SK-MEL-5 (cell line): ENCODE measurements around the gene SLC35G6. TPM values are rescaled to one million over a fixed set of nuclear protein-coding genes. Genes with fewer than 3 reads are reported as not detected.

Source experiments
- DNase-seq: peaks from one replicate; pipeline ENCODE4 v3.0.0-alpha.2; 2016; ENCODE audit warnings: low read depth, low spot score
- in situ Hi-C: cut with HindIII; loops from 2 replicates; pipeline ENCODE4 v1.10.0; 2016; ENCODE audit warnings: low sequenced_read_pairs, high pct_unique_total_duplicates, low pct_unique_long_range_greater_than_20kb
- total RNA-seq: library from RNA; depleted of rRNA; stranded (reverse); fragments of >200 nt; shearing (Covaris generic); gene quantifications from 2 replicates; pipeline ENCODE4 v1.2.3, GENCODE V29; 2014

Gene SLC35G6
- total RNA-seq, 1 experiment from 2014 or later = not detected

- in situ Hi-C loops = no loop called here
- no peak for DNase-seq
Observed at GRCh38 chr17:7491583-7491982, 10.3 kb downstream of the SLC35G6 start.

DNA sequence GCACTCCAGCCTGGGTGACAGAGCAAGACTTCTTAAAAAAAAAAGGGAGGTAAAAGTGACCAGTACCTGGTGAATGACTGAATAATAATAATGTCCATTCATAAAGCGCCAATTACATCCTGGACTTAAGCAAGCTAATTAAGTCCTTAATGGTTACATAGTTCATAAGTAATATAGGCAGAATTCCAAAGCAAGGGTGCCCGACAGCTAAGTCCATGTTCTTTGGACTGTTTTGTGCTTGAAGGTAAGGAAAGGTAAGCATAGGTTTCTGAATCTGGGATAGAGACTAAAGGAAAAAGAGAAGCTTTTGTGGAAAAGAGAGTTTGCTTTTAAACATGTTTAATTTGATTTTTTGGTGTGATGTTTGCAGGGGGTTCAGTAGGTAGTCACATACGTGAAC lies 12.7 kb downstream of the SLC35G6 start:
- no peak for DNase-seq
- in situ Hi-C loops = no loop called here

DNA sequence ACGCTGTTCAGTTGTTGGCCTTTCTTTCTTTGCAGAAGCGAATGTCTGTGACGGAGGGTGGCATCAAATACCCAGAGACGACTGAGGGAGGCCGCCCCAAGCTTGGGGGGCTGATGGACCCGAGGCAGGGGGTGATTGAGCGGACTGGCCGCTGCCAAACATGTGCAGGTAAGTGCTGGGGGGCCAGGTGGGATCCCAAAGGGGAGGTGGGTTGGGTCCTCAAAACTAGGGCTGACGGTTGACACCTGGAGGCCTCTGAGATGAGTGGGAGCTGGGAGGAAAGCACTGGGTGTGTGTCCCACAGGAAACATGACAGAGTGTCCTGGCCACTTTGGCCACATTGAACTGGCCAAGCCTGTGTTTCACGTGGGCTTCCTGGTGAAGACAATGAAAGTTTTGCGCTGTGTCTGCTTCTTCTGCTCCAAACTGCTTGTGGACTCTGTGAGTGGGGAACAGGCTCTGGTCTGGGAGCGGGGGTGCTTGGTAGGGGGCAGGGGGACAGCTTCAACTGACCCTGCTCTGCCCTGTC lies 14.7 kb downstream of the SLC35G6 start:
- DNase-seq = no peak
- in situ Hi-C loops = no loop called here

- DNase-seq = no peak
- in situ Hi-C loops = no loop called here
Observed at GRCh38 chr17:7496470-7497183, 15.4 kb downstream of the SLC35G6 start.

GRCh38 chr17:7497228-7497627 lies 16.0 kb downstream of the SLC35G6 start:
- in situ Hi-C loops = no loop called here
- no peak for DNase-seq

GRCh38 chr17:7497636-7498035 lies 16.4 kb downstream of the SLC35G6 start:
- in situ Hi-C loops = no loop called here
- DNase-seq = no peak

- DNase-seq = no peak
- in situ Hi-C loops = no loop called here
Observed at GRCh38 chr17:7499161-7499560, 17.9 kb downstream of the SLC35G6 start.

GRCh38 chr17:7501729-7502128 lies 20.5 kb downstream of the SLC35G6 start:
- DNase-seq = no peak
- in situ Hi-C loops = no loop called here

- in situ Hi-C loops = no loop called here
- DNase-seq = no peak
Observed at GRCh38 chr17:7502171-7502847, 21.1 kb downstream of the SLC35G6 start.

DNA sequence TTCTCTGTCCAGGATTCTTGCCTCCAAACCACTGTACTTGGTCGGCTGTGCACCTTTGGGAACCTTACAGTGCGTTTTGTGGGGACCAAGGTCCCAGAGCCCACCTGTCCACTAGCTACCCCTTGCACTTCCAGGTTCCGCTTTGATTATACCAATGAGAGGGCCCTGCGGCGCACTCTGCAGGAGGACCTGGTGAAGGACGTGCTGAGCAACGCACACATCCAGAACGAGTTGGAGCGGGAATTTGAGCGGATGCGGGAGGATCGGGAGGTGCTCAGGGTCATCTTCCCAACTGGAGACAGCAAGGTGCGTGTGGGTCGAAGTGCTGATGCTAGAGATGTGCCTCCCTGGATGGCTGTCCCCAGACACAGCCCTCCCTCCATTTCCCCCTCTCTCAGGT lies 21.7 kb downstream of the SLC35G6 start:
- peak; percentile 35 for DNase-seq
- in situ Hi-C loops = no loop called here

DNA sequence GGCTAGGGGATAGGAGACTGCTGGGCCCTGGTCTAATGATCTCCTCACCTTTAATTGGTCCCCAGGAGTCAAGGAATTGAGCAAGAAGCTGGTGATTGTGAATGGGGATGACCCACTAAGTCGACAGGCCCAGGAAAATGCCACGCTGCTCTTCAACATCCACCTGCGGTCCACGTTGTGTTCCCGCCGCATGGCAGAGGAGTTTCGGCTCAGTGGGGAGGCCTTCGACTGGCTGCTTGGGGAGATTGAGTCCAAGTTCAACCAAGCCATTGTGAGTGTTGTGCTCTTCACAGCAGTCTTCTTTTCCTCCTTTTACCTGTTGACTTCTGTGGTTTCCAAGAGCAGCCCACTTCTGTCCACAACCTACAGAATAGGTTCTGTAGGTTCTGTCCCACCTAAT lies 22.3 kb downstream of the SLC35G6 start:
- no peak for DNase-seq
- in situ Hi-C loops = no loop called here

GRCh38 chr17:7508145-7508544 lies 26.9 kb downstream of the SLC35G6 start:
- in situ Hi-C loops = no loop called here
- no peak for DNase-seq

- DNase-seq = no peak
- in situ Hi-C loops = no loop called here
Observed at GRCh38 chr17:7508846-7509245, 27.6 kb downstream of the SLC35G6 start.

GRCh38 chr17:7509937-7510336 lies 28.7 kb downstream of the SLC35G6 start:
- no peak for DNase-seq
- in situ Hi-C loops = no loop called here

GRCh38 chr17:7511108-7511507 lies 29.9 kb downstream of the SLC35G6 start:
- no peak for DNase-seq
- in situ Hi-C loops = no loop called here

- in situ Hi-C loops = no loop called here
- DNase-seq = no peak
Observed at GRCh38 chr17:7512105-7512504, 30.9 kb downstream of the SLC35G6 start.

- in situ Hi-C loops = no loop called here
- DNase-seq = no peak
Observed at GRCh38 chr17:7512824-7513540, 31.7 kb downstream of the SLC35G6 start.

GRCh38 chr17:7513850-7514419 lies 32.7 kb downstream of the SLC35G6 start:
- in situ Hi-C loops = no loop called here
- no peak for DNase-seq
